LoVo (cell line): Measurements from ENCODE around the gene CCDC85A.
"Not testable (repeated sequence)": the region's sequence is repeated elsewhere in the genome, so short reads cannot be mapped to it uniquely, and the experiment has no call there.

Source experiments
- DNase-seq: peaks from one replicate; pipeline ENCODE4 v3.0.0-alpha.2; 2016; ENCODE audit warnings: low spot score

The CCDC85A gene

GRCh38 chr2:56183643-56184499 is at the start of gene CCDC85A:
TSS of gene CCDC85A (plus strand) at chr2:56183990. CDS start at chr2:56184625, 635 bp downstream.
- peak; percentile 83 for DNase-seq

GRCh38 chr2:56134861-56135260 is 48.9 kb upstream of the CCDC85A start:
- no peak for DNase-seq

GRCh38 chr2:56142497-56143061 is 41.2 kb upstream of the CCDC85A start:
- DNase-seq = not testable (repeated sequence)

GRCh38 chr2:56147907-56148306 is 35.9 kb upstream of the CCDC85A start:
- DNase-seq = no peak

GRCh38 chr2:56148825-56149224 is 35.0 kb upstream of the CCDC85A start:
- DNase-seq = no peak

GRCh38 chr2:56151841-56152240 is 31.9 kb upstream of the CCDC85A start:
- no peak for DNase-seq

GRCh38 chr2:56155188-56155587 is 28.6 kb upstream of the CCDC85A start:
- DNase-seq = no peak

- DNase-seq = not testable (repeated sequence)
Measured at GRCh38 chr2:56159875-56160274, 23.9 kb upstream of the CCDC85A start.

- no peak for DNase-seq
Measured at GRCh38 chr2:56167616-56168562, 15.9 kb upstream of the CCDC85A start.

GRCh38 chr2:56169521-56169920 is 14.3 kb upstream of the CCDC85A start:
- no peak for DNase-seq

GRCh38 chr2:56170504-56170903 is 13.3 kb upstream of the CCDC85A start:
- no peak for DNase-seq

GRCh38 chr2:56170988-56171387 is 12.8 kb upstream of the CCDC85A start:
- no peak for DNase-seq

GRCh38 chr2:56175779-56176178 is 8.0 kb upstream of the CCDC85A start:
- DNase-seq = no peak

- no peak for DNase-seq
Measured at GRCh38 chr2:56177420-56178220, 6.2 kb upstream of the CCDC85A start.

GRCh38 chr2:56179931-56180330 is 3.9 kb upstream of the CCDC85A start:
- no peak for DNase-seq

- DNase-seq = no peak
Measured at GRCh38 chr2:56182420-56182819, 1.4 kb upstream of the CCDC85A start.

- peak; percentile 14 for DNase-seq
Measured at GRCh38 chr2:56184500-56185011, 766 bp downstream of the CCDC85A start.

- DNase-seq = peak; percentile 57
Measured at GRCh38 chr2:56185101-56185581, 1.4 kb downstream of the CCDC85A start.

- peak; percentile 32 for DNase-seq
Measured at GRCh38 chr2:56185582-56186046, 1.8 kb downstream of the CCDC85A start.

- peak; percentile 59 for DNase-seq
Measured at GRCh38 chr2:56191617-56192016, 7.8 kb downstream of the CCDC85A start.
